Measurements from ENCODE around the gene FAS.

FAS gene

DNA sequence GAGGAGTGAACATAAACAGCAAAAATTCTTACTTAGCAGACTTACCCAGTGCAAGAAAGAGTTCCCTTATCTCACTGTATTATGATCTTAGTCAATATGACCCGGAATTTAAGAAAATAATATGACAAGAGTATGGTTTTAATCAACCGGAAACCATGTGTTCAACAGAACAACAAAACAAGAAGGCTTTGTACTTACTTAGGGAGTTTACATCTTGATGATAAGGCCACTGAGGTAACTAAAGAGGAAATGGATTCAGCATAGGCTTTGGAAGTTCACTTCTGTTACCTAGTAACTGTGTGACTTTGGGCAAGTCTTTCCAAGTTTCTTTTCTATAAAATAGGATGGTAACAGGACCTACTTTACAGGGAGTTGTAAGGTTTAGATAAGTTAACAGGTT lies 7.4 kb upstream of the FAS start:
- TF ChIP-seq ZBTB7A (IDR thresholded peaks at IDR 0.05; ENCODE audit: low read depth) (no peak), EP300 (IDR thresholded peaks at IDR 0.05; ENCODE audit: borderline replicate concordance) (no peak), CEBPB (IDR thresholded peaks at IDR 0.05) (no peak), USF1 (IDR thresholded peaks at IDR 0.05) (no peak), YY1 (IDR thresholded peaks at IDR 0.05; ENCODE audit: low read depth) (no peak), EGR1 (IDR thresholded peaks at IDR 0.05) (no peak), TAF1 (IDR thresholded peaks at IDR 0.05; ENCODE audit: low read depth) (no peak), REST (IDR thresholded peaks at IDR 0.05; ENCODE audit: low read depth) (no peak), FOXM1 (IDR thresholded peaks at IDR 0.05; ENCODE audit: borderline replicate concordance, low read depth) (no peak), NFIC (IDR thresholded peaks at IDR 0.05) (no peak), RAD21 (IDR thresholded peaks at IDR 0.05; ENCODE audit: low read depth) (no peak)

- TF ChIP-seq EP300 (IDR thresholded peaks at IDR 0.05; ENCODE audit: borderline replicate concordance) (no peak), REST (IDR thresholded peaks at IDR 0.05; ENCODE audit: low read depth) (no peak), USF1 (IDR thresholded peaks at IDR 0.05) (no peak), TCF12 (IDR thresholded peaks at IDR 0.05; ENCODE audit: low read depth) (no peak), TAF1 (IDR thresholded peaks at IDR 0.05; ENCODE audit: low read depth) (no peak), RAD21 (IDR thresholded peaks at IDR 0.05; ENCODE audit: low read depth) (no peak), NFIC (IDR thresholded peaks at IDR 0.05) (no peak)
- TF ChIP-seq, protein P1, sequence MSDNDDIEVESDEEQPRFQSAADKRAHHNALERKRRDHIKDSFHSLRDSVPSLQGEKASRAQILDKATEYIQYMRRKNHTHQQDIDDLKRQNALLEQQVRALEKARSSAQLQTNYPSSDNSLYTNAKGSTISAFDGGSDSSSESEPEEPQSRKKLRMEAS (IDR thresholded peaks at IDR 0.05), result no peak
These were observed 6.7 kb upstream of the FAS start for GRCh38 chr10:88983939-88984338.

DNA sequence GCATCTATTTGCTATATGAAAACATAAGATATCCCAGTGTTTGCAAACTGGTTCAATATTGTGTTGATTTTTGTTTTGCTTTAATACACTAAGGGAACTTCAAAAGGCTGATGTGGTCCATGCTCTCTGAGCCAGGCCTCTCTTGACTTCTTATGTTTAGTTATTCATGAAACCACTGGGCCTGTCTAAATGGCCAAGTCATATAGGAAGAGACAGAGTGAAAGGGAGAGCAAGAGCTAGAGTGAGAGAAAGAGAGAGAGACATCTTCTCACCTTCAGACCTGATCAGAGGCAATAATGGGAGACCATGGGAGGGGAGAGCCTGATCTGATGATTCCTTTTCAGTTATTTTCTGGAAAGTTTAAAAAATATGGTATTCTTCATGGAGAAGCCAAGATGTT lies 6.1 kb upstream of the FAS start:
- TF ChIP-seq YY1 (IDR thresholded peaks at IDR 0.05; ENCODE audit: low read depth) (no peak), NFIC (IDR thresholded peaks at IDR 0.05) (no peak), REST (IDR thresholded peaks at IDR 0.05; ENCODE audit: low read depth) (no peak), RAD21 (IDR thresholded peaks at IDR 0.05; ENCODE audit: low read depth) (no peak), CEBPB (IDR thresholded peaks at IDR 0.05) (no peak), TCF12 (IDR thresholded peaks at IDR 0.05; ENCODE audit: low read depth) (no peak), TAF1 (IDR thresholded peaks at IDR 0.05; ENCODE audit: low read depth) (no peak), TEAD4 (IDR thresholded peaks at IDR 0.05) (no peak), USF1 (IDR thresholded peaks at IDR 0.05) (no peak), EGR1 (IDR thresholded peaks at IDR 0.05) (no peak), CREB1 (IDR thresholded peaks at IDR 0.05; ENCODE audit: low read depth) (no peak), ZBTB7A (IDR thresholded peaks at IDR 0.05; ENCODE audit: low read depth) (no peak), EP300 (IDR thresholded peaks at IDR 0.05; ENCODE audit: borderline replicate concordance) (no peak), FOXM1 (IDR thresholded peaks at IDR 0.05; ENCODE audit: borderline replicate concordance, low read depth) (no peak)
- TF ChIP-seq, protein P1 (IDR thresholded peaks at IDR 0.05), result no peak

- TF ChIP-seq USF1 (IDR thresholded peaks at IDR 0.05) (no peak), RAD21 (IDR thresholded peaks at IDR 0.05; ENCODE audit: low read depth) (peak; percentile 91)
These were observed 3.9 kb upstream of the FAS start for GRCh38 chr10:88986549-88987242.
